Pulmonary artery endothelial cell (primary cell): ENCODE data around the gene NOS1AP. TPM values are rescaled to one million over a fixed set of nuclear protein-coding genes. Genes with fewer than 3 reads are reported as not detected.
"Not testable (repeated sequence)": the region's sequence is repeated elsewhere in the genome, so short reads cannot be mapped to it uniquely, and the experiment has no call there.

Experiments
- DNase-seq: peaks from one replicate; pipeline ENCODE4 v3.0.0-alpha.2; 2011; ENCODE audit warnings: low read depth, low spot score
- total RNA-seq: library from RNA; depleted of rRNA; stranded (reverse); fragments of >200 nt; gene quantifications from 2 replicates; pipeline ENCODE4 v1.2.3, GENCODE V29; 2014

The NOS1AP gene
- total RNA-seq, 1 donor from 2014 or later, result 0.53 TPM

DNA sequence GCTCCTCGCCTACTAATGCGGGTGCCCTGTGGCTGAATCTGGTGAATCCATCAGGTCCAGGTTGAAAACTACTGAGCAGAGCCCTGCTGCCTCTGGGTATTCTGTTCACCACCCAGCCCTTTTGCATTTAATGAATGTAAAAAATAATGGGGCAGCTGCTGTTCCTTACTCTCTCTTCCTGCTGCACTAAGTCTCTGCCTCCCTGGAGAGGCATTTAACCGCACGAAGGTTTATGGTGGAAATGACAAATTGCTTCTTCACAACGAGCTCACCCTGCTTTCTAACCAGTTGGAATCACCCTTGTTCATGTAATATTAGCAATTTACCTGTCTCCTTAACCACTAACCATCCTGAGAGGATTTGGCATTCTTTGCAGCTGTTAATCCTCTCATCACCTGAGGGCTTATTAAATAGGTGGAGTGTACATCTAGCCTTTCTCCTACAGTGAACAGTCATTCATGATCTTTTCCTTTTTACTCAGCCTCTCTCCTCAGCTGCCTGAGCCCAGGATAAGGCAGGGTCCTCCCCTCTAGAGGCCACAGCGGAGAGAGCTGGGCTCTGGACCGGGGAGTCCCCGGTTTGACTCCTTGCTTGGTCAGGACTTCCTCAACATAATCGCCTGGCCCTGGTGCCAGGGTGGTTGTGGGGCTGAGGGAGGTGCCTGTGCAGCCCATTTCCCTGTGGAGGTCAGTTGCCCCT is 97.6 kb downstream of the NOS1AP start:
- DNase-seq, result no peak

DNA sequence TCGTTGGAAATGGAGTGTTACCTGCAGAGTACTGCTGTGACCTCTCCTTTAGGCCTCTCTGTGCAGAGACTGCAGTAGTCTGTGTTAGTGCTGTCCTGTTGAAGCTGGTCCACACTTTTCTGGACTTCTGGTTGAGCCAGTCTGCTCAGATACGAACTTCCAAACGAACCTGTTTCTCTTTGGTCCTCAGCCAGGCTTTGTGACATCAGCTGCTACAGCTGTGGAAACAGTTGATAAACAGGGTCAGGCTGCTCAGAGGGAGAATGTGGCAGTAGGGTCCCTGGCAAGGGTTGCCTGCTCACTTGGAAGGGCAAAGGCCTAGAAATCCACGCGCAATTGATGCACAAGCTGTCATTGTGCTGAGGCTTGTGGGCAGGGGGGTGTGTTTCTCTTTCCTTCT is 98.8 kb downstream of the NOS1AP start:
- DNase-seq, result no peak

DNA sequence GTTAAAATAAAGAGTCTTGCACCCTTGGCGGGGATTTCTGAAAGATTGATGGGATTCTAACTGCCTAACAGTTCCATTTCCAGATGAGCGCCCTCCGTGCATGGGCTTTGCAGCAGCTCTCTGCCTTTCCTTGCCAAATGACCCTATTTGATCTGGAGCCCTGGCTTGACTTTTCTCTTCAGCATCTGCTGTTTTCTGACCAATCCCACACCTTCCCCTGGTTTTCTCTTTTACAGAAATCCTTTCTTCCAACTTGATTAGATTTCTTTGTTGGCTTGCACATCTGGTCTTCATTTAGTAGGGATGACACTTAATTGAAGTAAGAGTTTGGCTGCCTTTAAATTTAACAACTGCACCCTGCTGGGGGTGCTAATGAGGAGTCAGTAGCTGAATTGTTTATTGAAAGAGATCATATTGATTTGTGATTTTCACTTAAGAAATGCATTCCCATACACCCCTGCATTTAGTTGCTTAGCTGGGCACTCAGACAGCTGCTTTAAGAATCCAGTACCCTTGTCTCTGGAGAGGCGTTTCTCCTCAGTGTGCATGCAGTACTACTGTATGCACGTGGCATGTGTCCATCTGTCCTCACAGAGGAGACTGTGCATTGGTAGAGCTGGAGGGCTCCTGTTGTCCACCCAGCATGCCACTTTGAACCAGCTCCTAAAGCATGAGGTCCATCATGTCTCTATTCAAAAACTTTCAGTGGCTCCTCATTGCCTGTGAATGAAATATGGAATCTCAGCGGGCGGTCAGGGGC is 99.7 kb downstream of the NOS1AP start:
- no peak for DNase-seq

DNA sequence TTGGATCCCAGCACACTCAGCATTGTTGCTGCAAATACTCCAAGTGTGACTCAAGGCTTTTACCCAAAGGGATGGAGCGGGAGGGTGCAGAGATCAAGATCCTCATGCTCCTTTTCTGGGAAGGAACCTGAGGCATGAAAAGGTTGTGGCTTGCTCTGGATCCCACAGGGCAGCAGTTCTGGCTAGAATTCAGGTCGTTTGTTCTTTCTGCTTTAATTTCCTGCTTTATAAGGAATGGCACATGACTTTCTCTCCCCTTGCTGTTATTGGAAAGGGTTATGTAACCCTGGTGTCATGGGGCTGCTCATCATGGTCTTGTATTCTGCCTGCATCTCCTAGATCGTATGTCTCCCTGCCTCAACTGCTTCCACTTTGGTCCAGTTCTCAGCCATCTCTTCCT is 101.6 kb downstream of the NOS1AP start:
- no peak for DNase-seq

DNA sequence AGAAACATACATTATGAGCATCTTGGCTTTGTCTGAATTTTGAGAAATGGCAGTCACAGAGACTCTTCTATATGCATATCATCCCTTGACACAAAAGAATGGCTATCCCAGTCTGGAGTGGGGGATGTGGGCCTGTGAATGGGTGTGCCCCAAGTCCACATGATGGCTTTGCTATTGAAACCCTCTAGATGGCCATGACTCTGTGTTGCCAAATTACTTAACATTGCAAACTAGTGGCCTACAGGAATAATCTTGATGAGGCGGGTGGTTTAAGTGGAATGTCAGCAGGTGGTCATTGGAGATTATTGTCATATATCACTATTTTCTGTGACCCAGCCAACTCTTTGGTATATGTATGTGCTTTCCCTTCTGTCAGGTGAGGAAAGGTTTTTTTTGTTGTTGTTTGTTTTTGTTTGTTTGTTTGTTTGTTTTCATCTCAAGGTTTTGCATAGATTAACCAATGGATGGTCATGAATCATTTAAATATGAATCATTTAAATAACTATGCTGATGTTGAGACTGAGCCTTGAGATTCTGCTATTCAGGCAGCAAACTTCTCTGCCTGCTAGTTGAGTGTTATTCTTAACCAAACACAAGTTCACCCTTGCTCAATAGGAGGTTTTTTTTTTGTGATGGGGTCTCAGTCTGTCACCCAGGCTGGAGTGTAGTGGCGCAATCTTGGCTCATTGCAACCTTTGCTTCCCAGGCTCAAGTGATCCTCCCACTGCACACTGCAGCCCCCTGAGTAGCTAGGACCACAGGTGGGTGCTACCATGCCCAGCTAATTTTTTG is 103.0 kb downstream of the NOS1AP start:
- DNase-seq, result no peak

DNA sequence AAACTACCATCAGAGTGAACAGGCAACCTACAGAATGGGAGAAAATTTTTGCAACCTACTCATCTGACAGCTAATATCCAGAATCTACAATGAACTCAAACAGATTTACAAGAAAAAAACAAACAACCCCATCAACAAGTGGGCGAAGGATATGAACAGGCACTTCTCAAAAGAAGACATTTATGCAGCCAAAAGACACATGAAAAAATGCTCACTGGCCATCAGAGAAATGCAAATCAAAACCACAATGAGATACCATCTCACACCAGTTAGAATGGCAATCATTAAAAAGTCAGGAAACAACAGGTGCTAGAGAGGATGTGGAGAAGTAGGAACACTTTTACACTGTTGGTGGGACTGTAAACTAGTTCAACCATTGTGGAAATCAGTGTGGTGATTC is 104.1 kb downstream of the NOS1AP start:
- DNase-seq, result not testable (repeated sequence)

DNA sequence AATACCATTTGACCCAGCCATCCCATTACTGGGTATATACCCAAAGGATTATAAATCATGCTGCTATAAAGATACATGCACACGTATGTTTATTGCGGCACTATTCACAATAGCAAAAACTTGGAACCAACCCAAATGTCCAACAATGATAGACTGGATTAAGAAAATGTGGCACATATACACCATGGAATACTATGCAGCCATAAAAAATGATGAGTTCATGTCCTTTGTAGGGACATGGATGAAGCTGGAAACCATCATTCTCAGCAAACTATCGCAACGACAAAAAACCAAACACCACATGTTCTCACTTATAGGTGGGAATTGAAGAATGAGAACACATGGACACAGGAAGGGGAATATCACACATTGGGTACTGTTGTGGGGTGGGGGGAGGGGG is 104.5 kb downstream of the NOS1AP start:
- DNase-seq, result not testable (repeated sequence)

DNA sequence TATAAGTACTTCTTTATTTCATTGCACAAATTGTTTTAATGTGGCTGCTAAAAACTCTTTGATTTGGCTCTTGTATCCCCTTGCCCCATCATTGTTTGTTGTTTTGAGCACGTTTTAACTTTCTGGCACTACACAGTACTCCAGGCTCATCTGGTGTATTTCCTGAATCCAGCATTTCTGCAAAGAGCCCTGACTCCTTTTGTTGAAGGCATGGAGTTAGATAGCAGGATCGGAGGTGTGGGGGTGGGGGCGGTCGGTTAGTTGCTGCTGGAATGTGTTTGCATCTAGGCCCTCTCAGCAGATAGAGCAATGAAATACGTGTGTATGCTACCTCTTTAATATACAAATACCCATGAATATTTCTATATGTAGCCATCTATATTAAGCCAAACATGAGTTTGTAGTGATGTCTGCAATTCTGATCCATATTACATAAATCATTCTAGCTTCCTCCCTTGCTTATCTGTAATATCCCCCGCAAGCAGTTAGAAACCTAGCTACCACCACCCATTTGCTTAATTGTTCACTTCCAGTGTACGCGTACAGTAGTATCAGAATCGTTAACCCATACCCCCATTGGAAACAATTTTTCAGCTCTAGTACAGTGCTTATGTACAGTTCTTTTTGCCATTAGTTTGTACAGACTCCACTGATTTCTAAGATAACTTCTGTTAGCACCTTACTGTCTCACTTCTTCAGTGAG is 106.0 kb downstream of the NOS1AP start:
- no peak for DNase-seq

DNA sequence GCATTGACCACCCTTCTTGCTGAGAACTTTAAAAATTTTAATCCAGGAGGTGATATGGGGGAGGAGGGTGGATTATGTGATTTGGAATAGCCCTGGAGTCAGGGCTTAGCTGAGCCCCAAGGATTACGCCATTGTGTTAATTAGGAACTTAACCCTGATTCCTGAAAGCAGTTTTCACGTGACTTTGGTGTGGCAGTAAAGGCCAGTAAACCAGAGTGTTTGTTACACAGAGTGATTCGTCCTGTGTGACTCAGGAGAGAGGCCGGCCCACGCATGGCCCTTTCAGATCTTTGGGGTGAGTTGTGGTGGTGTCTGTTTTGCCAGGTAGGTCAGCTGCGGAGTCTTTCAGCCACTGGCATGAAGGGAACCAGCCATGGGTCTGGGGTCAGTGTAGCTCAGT is 107.6 kb downstream of the NOS1AP start:
- DNase-seq, result no peak

DNA sequence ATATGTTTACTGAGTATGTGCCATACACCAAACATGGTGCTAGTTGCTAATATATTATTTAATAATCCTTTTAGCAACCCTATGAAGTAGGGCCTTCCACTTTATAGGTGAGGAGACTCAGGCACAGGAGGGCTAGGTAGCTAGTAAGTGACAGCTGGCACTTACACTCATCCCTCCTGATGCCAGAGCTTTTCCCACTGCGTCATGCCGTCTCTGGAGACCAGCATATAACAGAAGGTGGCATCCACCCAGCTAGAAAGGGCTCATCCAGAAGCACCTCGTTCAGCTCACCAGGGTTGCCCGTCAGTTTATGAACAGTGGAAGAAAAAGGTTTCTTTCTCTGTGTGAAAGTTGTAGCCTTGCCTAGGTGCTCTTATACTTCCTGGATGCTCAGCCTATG is 108.9 kb downstream of the NOS1AP start:
- DNase-seq, result no peak

DNA sequence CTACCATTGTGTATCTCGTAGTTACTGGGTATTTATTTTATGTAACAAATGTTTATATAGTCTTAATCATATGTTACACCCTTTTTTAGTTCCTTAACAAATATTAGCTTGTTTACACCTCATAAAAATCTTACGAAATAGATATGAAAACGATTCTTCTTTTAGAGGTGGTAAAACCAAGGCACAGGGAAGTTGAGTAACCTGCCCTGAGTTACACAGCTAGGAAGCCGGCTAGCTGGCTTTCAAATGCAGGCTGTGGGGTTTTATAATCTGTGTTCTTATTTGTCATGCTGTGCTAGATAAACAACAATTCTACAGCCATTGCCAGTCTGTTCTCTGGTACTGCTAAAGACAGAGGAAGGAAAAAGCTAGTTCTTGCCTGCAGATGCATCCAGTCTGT is 109.6 kb downstream of the NOS1AP start:
- no peak for DNase-seq

DNA sequence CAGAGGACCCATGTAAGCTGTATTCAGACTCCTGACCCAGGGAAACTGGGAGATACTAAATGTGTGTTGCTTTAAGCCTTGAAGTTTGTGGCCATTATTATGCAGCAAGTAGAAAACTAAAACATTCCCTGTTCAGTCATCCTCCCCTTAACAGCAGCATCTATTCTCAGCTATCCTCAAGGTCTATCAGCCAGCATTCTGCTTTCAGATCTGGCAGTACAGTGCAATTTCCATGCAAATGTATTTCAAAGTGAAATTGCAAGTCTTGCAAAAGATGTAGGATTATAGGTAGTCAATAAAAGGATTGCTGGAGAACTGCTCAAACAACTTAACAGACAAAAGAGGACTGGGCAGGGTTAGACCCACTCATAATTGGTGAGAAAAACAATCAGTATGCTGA is 111.3 kb downstream of the NOS1AP start:
- no peak for DNase-seq

DNA sequence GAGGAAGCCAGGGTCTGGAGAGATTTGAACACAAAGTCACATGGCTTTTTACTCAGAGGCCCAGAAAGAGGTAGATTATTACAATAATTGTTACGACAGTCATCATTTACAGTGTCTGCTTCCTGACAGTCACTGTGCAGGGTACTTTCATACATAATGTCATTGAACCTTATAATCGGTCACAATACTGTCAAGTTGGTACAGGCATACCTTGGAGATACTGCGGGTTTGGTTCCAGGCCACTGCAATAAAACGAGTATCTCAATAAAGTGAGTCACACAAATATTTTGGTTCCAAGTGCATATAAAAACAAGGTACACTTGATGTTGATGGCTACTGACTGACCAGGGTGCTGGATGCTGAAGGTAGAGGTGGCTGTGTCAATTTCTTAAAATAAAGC is 112.6 kb downstream of the NOS1AP start:
- no peak for DNase-seq

DNA sequence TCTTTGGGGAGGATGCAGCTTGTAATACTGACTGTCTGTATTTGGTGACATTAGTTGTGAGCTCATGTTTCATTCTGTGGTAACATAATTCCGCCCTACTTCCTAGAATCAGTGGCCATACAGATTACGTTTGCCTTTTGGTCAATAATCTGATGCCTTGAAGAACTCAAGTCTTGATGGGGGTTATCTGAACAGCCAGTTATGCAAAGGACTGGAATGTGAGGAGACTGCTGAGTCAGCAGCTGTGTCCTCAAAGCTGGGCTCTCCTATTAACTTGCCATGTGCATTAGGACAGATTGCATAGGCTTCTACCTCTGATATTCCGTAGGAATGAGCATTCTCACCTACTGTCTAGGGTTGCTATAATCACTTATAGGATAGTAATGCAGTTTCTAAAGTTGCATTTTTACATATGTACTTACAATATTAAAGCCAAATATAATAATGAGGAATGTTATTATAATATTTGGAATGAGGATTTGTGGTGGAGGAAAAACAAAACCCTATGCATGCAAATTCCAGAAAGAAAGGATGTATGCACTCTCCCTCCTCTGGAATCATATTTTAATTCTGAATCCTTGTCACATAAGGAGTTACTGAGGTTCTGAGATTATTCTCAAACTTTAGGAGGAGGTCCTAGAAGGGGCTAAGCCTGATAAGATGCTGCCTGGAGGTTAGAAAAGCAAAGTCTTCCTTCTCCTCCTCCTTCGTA is 116.0 kb downstream of the NOS1AP start:
- DNase-seq, result no peak

DNA sequence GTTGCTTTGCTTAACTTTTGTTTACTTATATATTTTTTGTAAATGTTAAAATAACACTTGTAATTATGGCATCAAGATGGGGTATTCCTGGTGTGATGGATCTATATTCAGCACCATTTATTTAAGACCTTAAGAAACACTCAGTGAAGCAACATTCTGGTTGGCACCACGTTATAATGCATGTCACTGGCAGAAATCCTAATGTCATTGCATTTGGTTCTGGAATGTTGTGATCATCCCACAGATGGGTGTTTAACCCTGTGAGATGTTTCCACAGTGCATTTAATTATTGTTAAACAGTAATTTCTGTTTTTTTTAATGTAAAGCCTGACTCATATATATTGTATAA is 116.5 kb downstream of the NOS1AP start:
- DNase-seq, result no peak

DNA sequence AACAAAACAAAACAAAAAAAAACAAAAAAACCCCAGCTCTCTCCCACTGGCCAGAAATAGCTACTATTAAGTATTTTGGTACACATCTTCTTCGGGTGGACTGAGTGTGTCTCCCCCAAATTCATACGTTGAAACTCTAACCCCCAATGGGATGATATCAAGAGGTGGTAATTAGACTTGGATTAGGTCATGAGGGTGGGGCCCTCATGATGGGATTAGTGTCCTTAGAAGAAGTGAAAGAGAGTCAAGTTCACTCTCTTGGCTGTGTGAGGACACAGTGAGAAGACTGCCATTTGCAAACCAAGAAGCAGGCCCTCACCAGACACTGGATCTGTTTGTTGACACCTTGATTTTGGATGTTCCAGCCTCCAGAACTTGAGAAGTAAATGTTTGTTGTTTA is 116.9 kb downstream of the NOS1AP start:
- DNase-seq, result no peak

DNA sequence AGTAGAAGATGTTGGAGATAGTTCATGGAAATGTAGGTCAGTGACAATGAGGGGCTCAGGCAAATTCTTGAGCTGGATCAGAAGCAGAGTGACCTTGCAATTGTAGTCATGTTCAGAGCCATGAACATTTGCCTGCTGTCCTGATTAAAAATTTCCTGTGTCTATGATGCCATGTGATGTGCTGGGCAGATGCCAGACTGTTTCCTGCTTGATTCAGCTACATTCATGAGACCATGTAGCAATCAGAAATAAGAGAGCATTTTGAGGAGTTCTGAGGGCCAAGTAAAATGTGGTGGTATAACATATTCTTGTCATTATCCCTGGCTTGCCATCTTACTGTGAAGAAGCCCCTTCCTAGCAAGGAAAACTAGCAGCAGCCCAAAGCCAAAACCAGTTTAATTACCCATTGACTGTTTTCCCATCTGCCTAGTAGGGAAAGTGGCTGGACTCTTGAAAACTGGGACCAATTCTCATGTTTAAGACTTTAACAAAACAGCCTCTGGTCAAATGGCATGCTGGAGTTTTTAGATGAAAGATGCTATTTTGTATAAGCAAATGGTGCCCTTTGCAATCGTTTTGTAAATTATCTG is 118.3 kb downstream of the NOS1AP start:
- DNase-seq, result peak; percentile 29

DNA sequence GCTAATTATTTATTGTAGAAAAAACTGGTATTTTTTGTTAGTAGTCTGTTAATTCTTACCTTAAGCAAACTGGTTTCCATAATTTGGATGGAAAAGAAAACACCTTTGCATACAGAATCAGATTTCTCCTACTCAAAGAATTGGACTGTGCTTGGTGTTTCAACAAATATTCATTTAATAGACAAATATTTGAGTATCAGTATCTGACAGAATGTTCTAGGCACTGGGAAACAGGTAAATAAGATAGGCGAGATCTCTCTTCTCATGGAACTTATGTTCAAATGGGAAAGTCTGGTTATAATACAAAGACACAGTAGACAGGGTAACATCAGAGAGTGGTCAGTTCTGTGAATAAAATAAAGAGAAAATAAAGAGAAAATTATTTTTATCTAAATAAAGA is 119.9 kb downstream of the NOS1AP start:
- no peak for DNase-seq

DNA sequence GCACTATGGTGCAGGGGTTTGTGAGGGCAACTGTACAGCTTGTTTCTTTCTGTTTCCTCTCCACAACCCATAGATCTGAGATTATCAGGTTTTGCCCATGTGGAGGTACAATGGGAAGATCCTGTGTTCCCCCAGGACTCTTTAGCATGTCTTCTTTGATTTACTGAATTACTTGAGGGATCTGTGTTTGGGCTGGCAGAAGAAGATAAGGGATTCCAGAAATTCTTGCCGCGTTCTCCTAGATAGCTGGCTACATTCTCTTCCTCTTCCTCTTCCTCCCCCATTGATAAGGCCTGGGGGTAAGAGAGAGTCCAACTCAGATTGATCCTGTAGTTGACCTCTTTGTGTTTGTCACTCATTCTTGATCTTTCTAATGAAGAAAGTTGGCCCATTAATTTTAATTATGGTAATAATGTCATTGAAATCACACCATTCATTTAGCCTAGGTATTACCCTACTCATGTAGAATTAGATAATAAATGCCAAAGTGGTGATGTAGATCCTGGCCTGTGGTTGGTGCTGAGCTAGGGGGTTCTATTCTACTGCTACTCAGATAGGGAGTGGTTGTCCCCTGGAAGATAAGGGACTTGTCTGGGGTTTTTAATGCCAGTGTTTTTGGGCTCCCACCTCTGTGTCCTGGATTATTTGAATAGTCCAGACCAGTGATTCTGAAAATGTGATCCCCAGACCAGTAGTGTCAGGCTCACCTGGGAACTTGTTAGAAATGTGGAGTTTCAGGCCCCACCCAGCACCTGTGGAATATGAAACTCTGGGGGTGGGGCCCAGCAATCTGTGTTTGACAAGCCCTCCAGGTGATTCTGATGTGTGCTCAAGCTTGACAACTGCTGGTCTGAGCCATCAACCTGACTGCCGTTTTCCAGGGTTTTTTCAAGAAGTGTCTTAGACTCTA is 122.2 kb downstream of the NOS1AP start:
- peak; percentile 27 for DNase-seq

DNA sequence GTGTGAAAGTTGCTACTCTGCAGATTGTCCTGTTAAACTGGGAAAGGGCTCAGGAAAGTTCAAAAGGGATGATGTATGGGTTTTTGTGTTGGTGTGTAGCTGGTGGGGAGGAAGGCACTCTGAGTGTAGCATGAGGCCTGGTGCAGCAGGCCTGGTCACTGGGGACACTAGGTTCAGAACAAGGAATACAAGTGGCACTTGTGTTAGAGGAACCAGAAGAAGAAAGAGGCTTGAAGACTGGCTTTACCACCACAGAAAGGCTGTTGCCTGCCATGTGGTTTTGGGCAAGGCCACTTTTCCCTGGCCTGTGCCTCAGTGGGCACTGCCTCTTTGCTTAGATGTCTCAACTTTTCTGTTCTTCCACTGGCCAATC is 122.8 kb downstream of the NOS1AP start:
- DNase-seq, result no peak
